HG03521 (cell line): ENCODE data around the gene TFDP1.

Experiments
- ATAC-seq: cut with Tn5 transposase; IDR thresholded peaks from one replicate; pipeline ENCODE4 v1.9.1; 2021; ENCODE audit warnings: mild to moderate bottlenecking, moderate library complexity; ENCODE audit not compliant: unreplicated experiment

TFDP1 gene

GRCh38 chr13:113596321-113597200 is 12.0 kb downstream of the TFDP1 start:
- no peak for ATAC-seq

GRCh38 chr13:113597391-113598080 is 13.0 kb downstream of the TFDP1 start:
- no peak for ATAC-seq

- ATAC-seq: no peak
These were observed 13.5 kb downstream of the TFDP1 start for GRCh38 chr13:113598081-113598410.

DNA sequence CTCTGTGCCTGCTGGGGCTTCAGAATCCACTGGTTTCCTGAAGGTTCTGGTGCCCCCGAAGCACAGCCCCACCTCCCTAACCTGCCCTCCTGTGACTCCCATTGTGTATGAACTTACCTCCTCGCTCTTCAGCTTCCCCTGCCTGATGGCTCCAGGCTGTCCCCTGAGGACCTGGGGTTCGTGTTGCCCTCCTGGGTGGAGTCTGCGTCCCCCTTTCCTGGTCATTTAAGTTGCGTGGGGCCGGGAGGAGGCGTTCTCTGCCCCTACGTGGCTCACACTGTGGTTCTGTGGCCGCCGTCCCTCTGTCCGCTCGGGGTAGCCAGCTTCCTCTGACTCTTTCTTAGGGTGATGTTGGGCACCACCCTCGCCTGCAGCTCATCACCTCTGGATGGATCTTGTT is 13.9 kb downstream of the TFDP1 start:
- no peak for ATAC-seq

DNA sequence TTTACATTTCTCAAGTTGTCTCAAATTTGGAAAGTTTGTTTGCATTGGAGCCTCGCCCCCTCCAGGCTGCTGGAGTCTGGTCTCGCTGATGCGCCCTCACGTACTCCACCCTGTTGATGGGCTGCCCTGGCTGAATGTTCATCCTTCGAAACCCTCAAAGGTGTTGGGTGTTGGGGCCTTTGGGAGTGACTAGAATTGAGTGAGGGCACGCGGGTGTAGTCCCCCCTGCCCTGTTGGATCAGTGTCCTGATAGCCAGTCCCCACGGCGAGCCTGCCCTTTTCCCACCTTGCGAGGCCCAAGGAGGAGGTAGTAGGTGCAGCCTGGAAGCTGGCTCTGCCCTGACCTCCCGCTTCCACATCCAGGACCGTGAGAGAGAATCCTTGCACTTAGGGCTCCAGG is 14.8 kb downstream of the TFDP1 start:
- ATAC-seq: no peak

DNA sequence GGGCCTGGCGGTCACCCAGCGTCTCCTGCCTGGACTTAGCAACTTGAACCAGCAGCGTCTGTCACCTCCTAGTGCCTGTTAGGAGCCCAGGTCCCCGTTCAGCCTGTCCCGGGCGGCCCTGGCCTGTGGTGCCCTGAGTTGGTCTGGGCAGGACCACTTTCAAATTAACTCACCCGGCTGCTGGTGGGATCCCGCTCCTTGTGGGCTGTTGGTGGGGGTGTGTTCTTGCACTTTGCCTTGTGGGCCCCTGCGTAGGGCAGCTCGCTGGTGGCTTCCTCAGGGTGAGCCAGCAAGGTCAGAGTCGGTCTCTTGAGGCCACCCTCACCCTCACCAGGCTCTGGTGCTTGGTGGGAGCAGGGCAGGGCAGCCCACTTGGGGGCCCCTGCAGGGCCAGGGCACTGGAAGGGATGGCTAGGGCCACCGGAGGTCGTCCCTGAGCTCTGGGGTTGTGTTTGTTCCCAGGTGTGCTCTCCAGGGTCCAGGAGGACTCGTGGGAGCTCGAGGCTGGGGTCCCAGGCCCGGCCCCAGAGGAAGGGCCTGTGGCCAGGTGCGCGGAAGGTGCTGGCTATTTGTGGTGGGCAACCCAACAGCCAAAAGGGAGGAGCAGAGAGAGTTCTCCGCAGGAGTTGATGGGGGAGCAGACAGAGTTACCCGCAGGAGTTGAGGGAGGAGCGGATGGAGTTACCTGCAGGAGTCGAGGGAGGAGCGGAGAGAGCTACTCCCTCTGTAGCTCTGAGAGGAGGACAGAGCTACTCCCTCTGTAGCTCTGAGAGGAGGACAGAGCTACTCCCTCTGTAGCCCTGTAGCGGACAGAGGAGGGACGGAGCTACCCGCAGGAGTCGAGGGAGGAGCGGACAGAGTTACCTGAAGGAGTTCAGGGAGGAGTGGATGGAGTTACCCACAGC is 16.9 kb downstream of the TFDP1 start:
- ATAC-seq: no peak

DNA sequence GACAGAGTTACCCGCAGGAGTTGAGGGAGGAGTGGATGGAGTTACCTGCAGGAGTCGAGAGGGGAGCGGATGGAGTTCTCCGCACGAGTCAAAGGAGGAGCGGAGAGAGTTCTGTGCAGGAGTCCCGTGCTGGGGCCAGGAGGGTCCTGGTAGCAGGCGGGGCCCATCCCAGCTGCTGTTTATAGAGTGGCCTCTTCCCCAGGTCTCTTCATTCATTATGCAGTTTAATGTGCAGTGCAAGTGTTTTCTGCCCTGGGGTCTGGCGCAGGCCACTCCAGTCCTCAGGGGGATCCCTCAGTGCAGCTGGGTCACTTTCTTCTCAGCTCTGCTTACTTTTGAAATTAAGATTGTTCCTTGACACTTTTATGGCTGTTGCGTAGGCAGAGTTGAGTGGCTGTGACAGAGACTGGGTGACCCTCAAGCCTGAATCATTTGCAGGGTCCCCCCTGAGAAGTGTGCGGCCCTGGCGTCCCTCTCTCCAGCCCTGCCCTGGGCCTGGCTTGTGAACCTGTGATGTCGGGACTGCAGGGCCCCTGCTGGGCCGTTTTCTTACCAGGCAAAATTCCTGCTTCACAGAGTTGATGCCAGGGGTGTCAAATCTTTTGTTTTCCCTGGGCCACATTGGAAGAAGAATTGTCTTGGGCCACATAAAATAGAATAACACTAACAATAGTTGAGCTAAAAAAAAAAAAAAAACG is 17.9 kb downstream of the TFDP1 start:
- ATAC-seq: no peak

GRCh38 chr13:113603116-113603710 is 18.7 kb downstream of the TFDP1 start:
- ATAC-seq: no peak

DNA sequence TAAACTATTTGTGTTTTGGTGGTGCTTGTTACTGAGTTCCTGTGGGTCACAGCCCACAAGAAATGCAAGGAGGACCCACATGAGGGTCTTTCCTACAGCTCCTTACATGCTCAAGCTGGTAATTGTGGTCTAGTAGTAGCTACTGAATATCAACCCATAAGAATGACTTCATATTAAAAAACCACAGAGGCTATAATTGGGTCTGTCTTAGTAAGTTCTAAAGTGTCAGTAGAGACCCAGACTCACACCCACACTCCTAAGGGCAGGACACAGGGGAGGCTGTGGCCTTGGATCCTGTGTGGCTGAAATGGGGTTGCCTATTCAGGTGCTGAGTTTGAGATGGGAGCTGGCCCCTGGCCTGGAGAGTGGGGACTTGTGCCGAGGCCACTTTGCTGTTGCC is 19.6 kb downstream of the TFDP1 start:
- ATAC-seq: no peak

DNA sequence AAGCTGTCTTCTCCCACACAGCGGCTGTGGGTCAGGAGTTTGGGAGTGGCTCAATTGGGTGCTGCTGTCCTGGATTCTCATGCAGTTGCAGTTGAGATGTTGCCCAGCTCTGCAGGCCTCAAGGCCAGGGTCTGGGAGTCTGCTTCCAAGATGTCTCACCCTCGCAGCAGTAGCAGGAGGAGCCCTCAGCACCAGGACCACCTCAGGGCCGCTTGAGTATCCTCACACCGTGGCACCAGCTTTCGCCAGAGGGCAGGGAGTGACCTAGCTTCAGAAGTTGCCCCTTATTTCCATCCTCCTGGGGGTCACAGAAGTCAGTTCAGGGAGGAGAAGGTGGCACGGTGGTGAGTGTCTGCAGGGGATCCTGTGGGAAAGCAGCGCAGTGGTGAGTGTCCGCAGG is 20.9 kb downstream of the TFDP1 start:
- no peak for ATAC-seq

- no peak for ATAC-seq
These were observed 21.4 kb downstream of the TFDP1 start for GRCh38 chr13:113605866-113606438.

- ATAC-seq: no peak
These were observed 22.7 kb downstream of the TFDP1 start for GRCh38 chr13:113607056-113607888.

GRCh38 chr13:113607889-113608635 is 23.5 kb downstream of the TFDP1 start:
- ATAC-seq: no peak

DNA sequence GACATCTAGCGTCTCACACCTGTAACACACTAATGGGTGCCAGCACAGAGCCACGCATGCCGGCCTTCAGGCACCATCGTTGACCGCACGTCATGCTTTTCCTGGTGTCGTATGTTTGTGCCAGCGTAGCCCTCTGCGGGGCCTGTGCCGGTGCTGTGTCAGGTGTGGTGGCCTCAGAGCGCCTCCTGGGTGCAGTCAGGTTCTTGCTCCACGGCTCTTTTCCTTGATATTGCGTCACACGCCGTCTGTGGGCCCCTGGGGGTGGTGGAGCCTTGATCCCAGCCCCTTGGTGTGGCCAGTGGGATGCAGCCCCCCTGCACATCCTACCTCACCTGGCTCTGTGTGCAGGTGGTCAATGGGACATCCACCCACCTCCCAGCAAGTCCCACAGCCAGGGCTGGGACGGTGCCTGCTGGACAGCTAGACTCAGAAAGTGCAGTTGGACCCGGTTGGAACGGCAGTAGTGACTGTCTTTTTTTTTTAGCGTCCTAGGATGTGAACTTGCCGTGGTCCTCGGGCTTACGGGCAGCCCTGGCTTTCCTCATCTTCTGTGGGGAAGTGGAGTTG is 24.5 kb downstream of the TFDP1 start:
- no peak for ATAC-seq

DNA sequence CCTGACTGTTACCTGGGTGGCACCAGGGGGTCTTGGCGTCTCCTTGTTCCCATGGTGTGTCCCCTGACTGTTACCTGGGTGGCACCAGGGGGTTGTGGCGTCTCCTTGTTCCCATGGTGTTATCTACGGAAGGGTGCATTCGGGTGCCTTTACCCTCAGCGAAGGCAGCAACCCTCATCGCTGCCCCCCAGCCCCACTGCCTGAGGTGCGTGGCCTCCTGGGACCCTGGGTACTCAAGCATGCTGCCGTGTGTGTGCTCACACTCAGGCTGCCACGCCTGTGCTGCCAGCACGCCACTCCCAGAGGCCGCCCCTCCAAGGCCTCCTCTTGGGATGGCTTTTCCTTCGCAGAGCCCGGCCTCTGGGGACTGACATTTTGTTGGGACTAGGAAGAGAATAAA is 25.1 kb downstream of the TFDP1 start:
- no peak for ATAC-seq

DNA sequence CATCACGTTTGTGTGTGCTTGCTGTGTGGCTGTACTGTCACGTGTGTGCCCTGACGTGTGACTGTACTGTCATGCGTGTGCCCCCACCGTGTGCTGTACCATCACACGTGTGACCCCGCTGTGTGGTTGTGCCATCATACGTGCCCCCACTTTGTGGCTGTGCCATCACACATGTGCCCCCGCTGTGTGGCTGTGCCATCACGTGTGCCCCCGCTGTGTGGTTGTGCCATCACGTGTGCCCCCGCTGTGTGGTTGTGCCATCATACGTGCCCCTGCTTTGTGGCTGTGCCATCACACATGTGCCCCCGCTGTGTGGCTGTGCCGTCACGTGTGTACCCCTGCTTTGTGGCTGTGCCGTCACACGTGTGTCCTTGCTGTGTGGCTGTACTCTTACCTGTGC is 25.7 kb downstream of the TFDP1 start:
- ATAC-seq: no peak

- no peak for ATAC-seq
These were observed 27.4 kb downstream of the TFDP1 start for GRCh38 chr13:113611996-113612395.

- ATAC-seq: no peak
These were observed 28.1 kb downstream of the TFDP1 start for GRCh38 chr13:113612607-113613006.
